SK-N-SH (cell line): ENCODE data around the gene CDK18. TPM values are rescaled to one million over a fixed set of nuclear protein-coding genes. Genes with fewer than 3 reads are reported as not detected.

ENCODE experiments used
- CTCF ChIA-PET: fragments of 300-600, 350-600 bp; formaldehyde crosslinking; extraction: SDS; loops from one replicate; lab custom pipeline; 2021; lab: Yijun Ruan, JAX
- POLR2A ChIA-PET: fragments of 350-600 bp; sonication (Branson Sonifier 250); formaldehyde crosslinking; extraction: SDS; loops from one replicate; lab custom pipeline; 2020; ENCODE audit warnings: antibody characterized with exemption, inconsistent platforms; lab: Yijun Ruan, JAX
- DNase-seq: peaks from one replicate; pipeline ENCODE4 v3.0.0; 2012
- H2AFZ ChIP-seq: fragments of 200-600 bp; sonication (generic); 2 replicates; pipeline ENCODE4 v1.8.1; 2016; ENCODE audit warnings: antibody characterized with exemption, mild to moderate bottlenecking, low read depth
- H3F3A ChIP-seq: fragments of 200-600 bp; sonication (generic); replicated peaks from 2 replicates; pipeline ENCODE3; 2016; ENCODE audit warnings: antibody characterized with exemption, mild to moderate bottlenecking; ENCODE audit not compliant: insufficient read depth
- H3K27ac ChIP-seq, 2 experiments: fragments of 200-500 bp in 1 of 2; fragments of 200-600 bp in 1 of 2; sonication (Bioruptor generic) in 1 of 2; sonication (generic), shearing (Covaris generic) in 1 of 2; 2 replicates each; pipeline versions ENCODE4 v1.5.1 to v1.6.1; 2014 to 2016; ENCODE audit warnings: low read depth in 2 of 2, inconsistent platforms in 1 of 2, low read length in 1 of 2, mild to moderate bottlenecking in 1 of 2, mixed read lengths in 1 of 2
- H3K27me3 ChIP-seq: fragments of 200-600 bp; sonication (generic), shearing (Covaris generic); 2 replicates; pipeline ENCODE4 v1.6.1; 2016; ENCODE audit warnings: mixed run types; ENCODE audit not compliant: insufficient read depth
- H3K36me3 ChIP-seq, 2 experiments: fragments of 200-500 bp in 1 of 2; fragments of 200-600 bp in 1 of 2; sonication (Bioruptor generic) in 1 of 2; sonication (generic) in 1 of 2; replicated peaks in 1 of 2; 2 replicates each; pipeline versions ENCODE3 to v1.5.1; 2014 to 2016; ENCODE audit warnings: low read length in 1 of 2, mild to moderate bottlenecking in 1 of 2; ENCODE audit not compliant: insufficient read depth in 2 of 2, control insufficient read depth in 1 of 2
- H3K4me1 ChIP-seq, 2 experiments: fragments of 200-500 bp in 1 of 2; fragments of 200-600 bp in 1 of 2; sonication (Bioruptor generic) in 1 of 2; sonication (generic), shearing (Covaris generic) in 1 of 2; 2 replicates each; pipeline versions ENCODE4 v1.5.1 to v1.6.1; 2014 to 2016; ENCODE audit warnings: low read depth in 1 of 2, low read length in 1 of 2, mixed run types in 1 of 2; ENCODE audit not compliant: insufficient read depth in 2 of 2, control insufficient read depth in 1 of 2
- H3K4me2 ChIP-seq: fragments of 200-600 bp; sonication (generic), shearing (Covaris generic); 2 replicates; pipeline ENCODE4 v1.6.1; 2017; ENCODE audit warnings: mixed run types
- H3K4me3 ChIP-seq, 2 experiments: fragments of 200-500 bp in 1 of 2; fragments of 200-600 bp in 1 of 2; sonication (Bioruptor generic) in 1 of 2; sonication (generic), shearing (Covaris generic) in 1 of 2; 2 replicates each; pipeline versions ENCODE4 v1.5.1 to v1.8.1; 2014 to 2016; ENCODE audit warnings: low read depth in 2 of 2, inconsistent platforms in 1 of 2, low read length in 1 of 2, mild to moderate bottlenecking in 1 of 2, mixed read lengths in 1 of 2, moderate library complexity in 1 of 2
- H3K79me2 ChIP-seq: fragments of 200-600 bp; sonication (generic); 2 replicates; pipeline ENCODE4 v1.8.1; 2017; ENCODE audit warnings: mild to moderate bottlenecking; ENCODE audit not compliant: insufficient read depth
- H3K9ac ChIP-seq: fragments of 200-600 bp; sonication (generic); 2 replicates; pipeline ENCODE4 v1.6.1; 2017; ENCODE audit warnings: mixed run types
- H3K9me2 ChIP-seq: fragments of 200-600 bp; sonication (generic); 2 replicates; pipeline ENCODE4 v1.6.1; 2017; ENCODE audit warnings: mixed run types
- H3K9me3 ChIP-seq: fragments of 200-600 bp; sonication (generic); 2 replicates; pipeline ENCODE4 v1.6.1; 2017; ENCODE audit warnings: mixed run types, mild to moderate bottlenecking, moderate library complexity
- H4K20me1 ChIP-seq: fragments of 200-600 bp; sonication (generic); 2 replicates; pipeline ENCODE4 v1.6.1; 2017; ENCODE audit warnings: mild to moderate bottlenecking, mixed run types; ENCODE audit not compliant: insufficient read depth
- CTCF ChIP-seq: fragments of 200-600 bp; sonication (generic); IDR thresholded peaks from 2 replicates; pipeline ENCODE4 v1.6.1; 2017; ENCODE audit warnings: antibody characterized with exemption, mild to moderate bottlenecking, moderate library complexity
- ELF1 ChIP-seq: IDR thresholded peaks from 2 replicates; pipeline ENCODE4 v1.4.0; 2012
- FOXJ3 ChIP-seq: sonication (generic); formaldehyde crosslinking; IDR thresholded peaks from 2 replicates; pipeline ENCODE4 v1.5.1; 2020; ENCODE audit warnings: mild to moderate bottlenecking, missing genetic modification reagents
- GATA2 ChIP-seq: sonication (generic); formaldehyde crosslinking; IDR thresholded peaks from 2 replicates; pipeline ENCODE4 v1.5.0; 2020; ENCODE audit warnings: mild to moderate bottlenecking, missing genetic modification reagents
- IRF3 ChIP-seq: fragments of 150-350 bp; IDR thresholded peaks from 2 replicates; pipeline ENCODE4 v1.6.1; 2016; ENCODE audit warnings: mild to moderate bottlenecking, low read depth, low read length
- NRF1 ChIP-seq: IDR thresholded peaks from 2 replicates; pipeline ENCODE4 v1.6.1; 2012; ENCODE audit warnings: low read depth, mild to moderate bottlenecking, low read length
- RAD21 ChIP-seq: IDR thresholded peaks from 2 replicates; pipeline ENCODE4 v1.6.1; 2012; ENCODE audit warnings: mild to moderate bottlenecking, low read length
- RCOR1 ChIP-seq: fragments of 150-350 bp; IDR thresholded peaks from 2 replicates; pipeline ENCODE4 v1.6.1; 2017; ENCODE audit warnings: antibody characterized with exemption, low read length
- RFX5 ChIP-seq: IDR thresholded peaks from 2 replicates; pipeline ENCODE4 v1.6.1; 2012; ENCODE audit warnings: mild to moderate bottlenecking, improper control_type of control experiment, low read length
- TAF1 ChIP-seq: IDR thresholded peaks from 2 replicates; pipeline ENCODE4 v1.6.1; 2012; ENCODE audit warnings: low read depth, mild to moderate bottlenecking, low read length, moderate library complexity, borderline replicate concordance
- TCF12 ChIP-seq: IDR thresholded peaks from 2 replicates; pipeline ENCODE4 v1.4.0; 2012
- ZBTB33 ChIP-seq: IDR thresholded peaks from 2 replicates; pipeline ENCODE4 v1.4.0; 2012; ENCODE audit warnings: low read depth, borderline replicate concordance
- WGBS: methylation state at CpG from one replicate; pipeline ENCODE4 v1.1.6; 2017; ENCODE audit warnings: low lambda C conversion rate; 5-methylcytosine and 5-hydroxymethylcytosine counted together
- polyA plus RNA-seq, 3 experiments: library from polyadenylated mRNA; depleted of rRNA; stranded (reverse); fragments of >200 nt; gene quantifications; 2 replicates each; pipeline ENCODE4 v1.2.3, GENCODE V29; 2012

CDK18 gene
- polyA plus RNA-seq, 1 of the 3 experiments (the other 2 are of a cell fraction) = 2.5 TPM

GRCh38 chr1:205515781-205516253, 11.3 kb downstream of the CDK18 start (continued):
- peak; percentile 51; the same call in 1 of the 2 replicates for TF ChIP-seq TCF12
- TF ChIP-seq IRF3 = no peak
- no peak for TF ChIP-seq TAF1
- no peak; the same call in 1 of the 2 replicates for TF ChIP-seq ELF1
- TF ChIP-seq, all 33 proteins: peak for 5

- POLR2A ChIA-PET = interaction anchor here (1.0 kb wide), 1 partner anchor 75 kb away, joined by 3 read pairs; no protein-coding TSS in a partner anchor
- H3K4me1 ChIP-seq = peaks cover 6 to 44% of the 10 kb centered on the region in 2 experiments; a peak in 2 of 4 replicates
Measured at GRCh38 chr1:205516362-205516761, 11.9 kb downstream of the CDK18 start.

GRCh38 chr1:205517288-205517687, 12.8 kb downstream of the CDK18 start:
- H3K4me3 ChIP-seq = no peak overlapping the region
- POLR2A ChIA-PET = no interaction called here
- no peaks in the 10 kb centered on the region for H3K79me2 ChIP-seq
- no peaks in the 10 kb centered on the region for H4K20me1 ChIP-seq
- no peak overlapping the region for H3K4me2 ChIP-seq
- H3K9me2 ChIP-seq = no peaks in the 10 kb centered on the region
- H2AFZ ChIP-seq = no peak overlapping the region
- no peaks in the 10 kb centered on the region for H3K36me3 ChIP-seq
- no peak for DNase-seq
- TF ChIP-seq RFX5 = no peak
- TF ChIP-seq TAF1 = no peak
- TF ChIP-seq ELF1 = no peak
- no peak for TF ChIP-seq ZBTB33
- TF ChIP-seq RAD21 = no peak
- TF ChIP-seq CTCF = no peak
- no peak for TF ChIP-seq FOXJ3 (CRISPR knock-in tag)
- TF ChIP-seq, all 33 proteins: peak for 0
- Histone ChIP-seq H3K27me3 (no peaks in the 10 kb centered on the region), H3K27ac (no peak overlapping the region), H3K9ac (no peak overlapping the region), H3F3A (no peaks in the 10 kb centered on the region), H3K4me1 (peaks cover 6 to 46% of the 10 kb centered on the region in 2 experiments; a peak in 2 of 4 replicates), H3K9me3 (no peaks in the 10 kb centered on the region)
- CTCF ChIA-PET = interaction anchor here (0.9 to 45.6 kb wide), 5 partner anchors 10 to 310 kb away, joined by 3 to 1333 read pairs (median 13); partner anchors contain the start of gene CDK18
- WGBS = 87% methylated on average over 3 of the region's 3 CpGs

More at GRCh38 chr1:205516362-205516761, 11.9 kb downstream of the CDK18 start:
- Histone ChIP-seq H3F3A (no peaks in the 10 kb centered on the region), H4K20me1 (no peaks in the 10 kb centered on the region), H3K79me2 (no peaks in the 10 kb centered on the region), H3K9me3 (no peaks in the 10 kb centered on the region), H2AFZ (no peak overlapping the region), H3K27ac (peak overlapping the region in 1 of 2 experiments; percentile 76; a peak in 2 of 4 replicates), H3K36me3 (no peaks in the 10 kb centered on the region), H3K9ac (no peak overlapping the region), H3K4me3 (no peak overlapping the region), H3K27me3 (no peaks in the 10 kb centered on the region), H3K4me2 (no peak overlapping the region), H3K9me2 (no peaks in the 10 kb centered on the region)
- 68% methylated on average over 4 of the region's 4 CpGs for WGBS
- no peak for DNase-seq
- TF ChIP-seq NRF1 (no peak), RCOR1 (no peak), GATA2 (CRISPR knock-in tag) (no peak)
- CTCF ChIA-PET = interaction anchor here (1.6 to 45.6 kb wide), 4 partner anchors 10 to 142 kb away, joined by 8 to 1333 read pairs (median 673); partner anchors contain the start of gene CDK18
